GM21786 (cell line): Measurements from ENCODE around the gene TMEM106A.
"Not testable (repeated sequence)": the region's sequence is repeated elsewhere in the genome, so short reads cannot be mapped to it uniquely, and the experiment has no call there.

ENCODE experiments used
- ATAC-seq: cut with Tn5 transposase; IDR thresholded peaks from one replicate; pipeline ENCODE4 v1.9.1; 2021; ENCODE audit not compliant: unreplicated experiment

TMEM106A gene

GRCh38 chr17:43211480-43212402, at the start of gene TMEM106A:
TMEM106A (plus strand) TSS chr17:43211875; CDS start chr17:43213042, 1,167 bp downstream.
- peak; percentile 66 for ATAC-seq

DNA sequence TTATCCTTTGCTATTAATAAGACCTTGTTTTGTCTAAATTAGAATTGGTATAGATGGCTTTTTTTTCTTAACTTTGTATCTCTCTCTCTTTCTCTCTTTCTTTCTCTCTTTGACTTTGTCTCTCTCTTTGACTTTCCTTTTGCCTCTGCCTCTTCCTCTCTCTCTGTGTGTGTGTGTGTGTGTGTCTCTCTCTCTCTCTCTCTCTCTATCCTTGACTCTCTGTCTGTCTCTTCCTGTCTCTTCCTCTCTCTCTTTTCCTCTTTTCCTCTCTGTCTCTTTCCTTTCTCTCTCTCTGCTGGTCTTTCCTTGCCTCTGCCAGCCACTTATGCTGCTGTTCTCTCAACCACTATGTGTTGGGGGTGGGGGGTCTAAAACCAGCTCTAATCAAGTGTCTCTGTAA, 45.7 kb upstream of the TMEM106A start:
- not testable (repeated sequence) for ATAC-seq

DNA sequence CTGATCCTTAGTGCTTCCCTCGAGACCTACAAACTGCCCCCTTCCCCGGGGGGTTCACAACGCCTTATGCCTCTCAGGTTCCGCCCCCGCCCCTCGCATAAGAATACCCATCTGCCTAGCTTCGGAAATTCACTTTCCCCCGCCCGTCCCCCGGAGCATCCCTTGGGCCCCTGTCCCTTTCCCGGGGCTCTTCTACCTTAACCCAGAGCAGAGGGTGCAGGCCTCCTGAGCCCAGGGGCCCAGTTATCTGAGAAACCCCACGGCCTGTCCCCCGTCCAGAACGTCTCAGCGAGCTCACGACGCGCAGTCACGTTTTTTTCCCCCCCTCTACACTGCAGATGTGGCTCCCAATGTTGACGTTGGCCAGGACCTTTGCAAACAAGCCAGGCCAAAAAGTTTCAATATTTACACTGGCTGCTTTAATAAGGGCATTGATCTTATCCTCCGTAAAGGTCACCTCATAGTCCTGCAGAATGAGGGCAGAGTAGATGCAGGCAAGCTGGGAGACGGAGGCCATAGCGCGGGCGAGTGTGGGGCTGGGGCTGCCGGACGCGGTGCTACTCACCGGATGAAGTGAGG, 42.0 kb upstream of the TMEM106A start:
- peak; percentile 20 for ATAC-seq

DNA sequence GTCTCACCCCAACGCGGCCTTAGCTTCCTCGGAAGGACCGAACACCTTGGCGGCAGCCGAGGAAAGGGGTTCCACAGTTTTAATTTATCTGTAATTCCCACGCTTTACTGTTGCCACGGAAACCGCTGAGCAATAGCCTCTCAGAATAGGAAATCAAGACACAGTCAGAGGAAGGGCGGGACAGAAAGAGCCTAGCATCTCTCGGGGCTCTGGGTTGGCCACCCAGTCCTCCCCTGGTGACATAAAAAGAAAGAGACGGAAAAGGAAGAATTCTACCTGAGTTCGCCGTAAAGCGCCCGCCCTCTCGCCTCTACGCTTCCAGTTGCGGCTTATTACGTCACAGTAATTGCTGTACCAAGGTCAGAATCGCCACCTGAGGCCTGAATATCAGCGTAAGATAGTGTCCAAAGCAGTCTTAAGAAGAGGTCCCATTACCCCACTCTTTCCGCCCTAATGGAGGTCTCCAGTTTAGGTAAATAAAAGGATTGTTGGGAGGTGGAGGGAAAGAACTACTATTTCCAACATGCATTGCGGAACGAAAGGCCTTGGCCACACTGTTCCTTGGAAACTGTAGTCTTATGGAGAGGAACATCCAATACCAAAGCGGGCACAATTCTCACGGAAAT, 41.4 kb upstream of the TMEM106A start:
- ATAC-seq = peak; percentile 67

DNA sequence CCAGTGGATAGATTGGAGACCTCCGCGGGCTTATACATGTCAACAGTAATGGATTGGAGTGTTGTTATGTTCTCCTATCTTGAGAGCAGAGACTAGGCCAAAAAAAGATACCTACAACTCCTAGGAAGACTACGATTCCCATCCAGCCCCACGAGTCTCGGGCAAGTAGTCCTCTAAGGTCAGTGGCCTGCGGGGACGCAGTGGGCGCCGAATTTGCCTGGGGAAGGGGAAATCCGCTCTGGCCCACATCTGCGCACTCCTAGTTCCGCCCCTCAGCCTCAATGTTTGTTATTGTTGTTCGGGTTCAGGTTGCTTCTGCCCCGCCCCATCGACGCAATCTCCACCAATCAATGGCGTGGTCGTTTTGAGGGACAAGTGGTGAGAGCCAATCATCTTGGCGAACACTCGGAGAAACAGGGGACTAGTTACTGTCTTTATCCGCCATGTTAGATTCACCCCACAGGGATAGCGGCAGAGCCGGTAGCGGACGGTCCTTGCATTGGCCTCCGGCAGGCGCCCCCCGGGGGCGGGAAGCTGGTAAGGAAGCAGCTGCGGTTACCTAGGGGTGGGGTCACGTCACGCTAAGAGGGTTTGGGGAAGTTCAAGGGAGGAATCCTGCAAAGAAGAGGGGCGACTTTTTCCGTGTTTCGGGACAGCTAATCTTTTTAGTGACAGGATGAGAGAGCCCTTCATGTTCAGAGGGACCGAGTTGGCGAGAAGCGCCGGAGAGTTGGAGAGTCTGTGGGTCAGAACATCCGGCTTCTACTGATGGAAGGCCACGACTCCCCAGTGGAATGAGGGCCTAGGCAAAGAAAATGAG, 40.7 kb upstream of the TMEM106A start, which contains the start of gene NBR1:
NBR1 (plus strand) TSS at position 449 of the 820 bp plus-strand sequence. CDS start 4,586 bp downstream, outside the sequence.
- ATAC-seq = peak; percentile 71

- ATAC-seq = no peak
These were observed 39.8 kb upstream of the TMEM106A start for GRCh38 chr17:43171586-43172487.

- no peak for ATAC-seq
These were observed 36.2 kb upstream of the TMEM106A start for GRCh38 chr17:43175213-43176118.

DNA sequence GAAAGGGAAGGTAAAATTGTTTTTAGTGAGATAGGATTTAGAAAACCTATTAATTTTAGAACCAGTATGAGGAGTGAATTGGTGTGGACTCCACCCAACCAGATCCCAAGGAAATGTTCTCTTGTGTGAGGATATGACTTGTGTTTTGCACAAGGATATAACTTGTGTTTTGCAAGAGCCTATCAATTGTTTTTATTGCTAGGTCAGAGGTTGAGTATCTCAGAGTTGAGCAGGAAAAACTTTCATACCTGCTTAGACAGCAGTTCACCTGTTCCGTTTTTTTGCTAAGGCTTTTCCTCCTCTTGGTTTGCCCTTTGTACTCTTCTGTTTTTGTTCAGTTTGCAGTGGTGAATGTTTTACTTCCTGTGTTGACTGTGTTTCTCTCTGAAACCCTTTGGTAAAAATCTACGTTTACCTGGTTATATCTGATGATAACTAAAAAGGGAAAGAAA, 35.5 kb upstream of the TMEM106A start:
- no peak for ATAC-seq

DNA sequence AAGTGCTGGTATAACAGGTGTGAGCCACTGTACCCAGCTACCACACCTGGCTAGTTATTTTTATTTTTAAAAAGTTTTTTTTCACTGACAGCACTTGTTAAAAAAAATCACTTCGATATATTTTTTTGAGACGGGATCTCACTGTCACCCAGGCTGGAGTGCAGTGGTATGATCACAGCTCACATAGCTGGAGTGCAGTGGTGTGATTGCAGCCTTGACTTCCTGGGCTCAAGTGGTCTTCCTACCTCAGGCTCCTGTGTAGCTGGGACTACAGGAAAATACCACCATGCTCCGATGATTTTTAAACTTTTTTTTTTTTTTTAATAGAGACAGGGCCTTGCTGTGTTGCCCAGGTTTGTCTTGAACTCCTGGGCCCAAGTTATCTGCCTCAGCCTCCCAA, 27.8 kb upstream of the TMEM106A start:
- ATAC-seq = no peak

DNA sequence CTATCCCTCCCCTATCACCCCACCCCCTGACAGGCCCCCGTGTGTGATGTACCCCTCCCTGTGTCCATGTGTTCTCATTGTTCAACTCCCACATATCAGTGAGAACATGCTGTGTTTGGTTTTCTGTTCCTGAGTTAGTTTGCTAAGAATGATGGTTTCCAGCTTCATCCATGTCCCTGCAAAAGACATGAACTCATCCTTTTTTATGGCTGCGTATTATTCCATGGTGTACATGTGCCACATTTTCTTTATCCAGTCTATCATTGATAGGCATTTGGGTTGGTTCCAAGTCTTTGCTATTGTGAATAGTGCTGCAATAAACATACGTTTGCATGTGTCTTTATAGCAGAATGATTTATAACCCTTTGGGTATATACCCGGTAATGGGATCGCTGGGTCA, 25.0 kb upstream of the TMEM106A start:
- not testable (repeated sequence) for ATAC-seq

DNA sequence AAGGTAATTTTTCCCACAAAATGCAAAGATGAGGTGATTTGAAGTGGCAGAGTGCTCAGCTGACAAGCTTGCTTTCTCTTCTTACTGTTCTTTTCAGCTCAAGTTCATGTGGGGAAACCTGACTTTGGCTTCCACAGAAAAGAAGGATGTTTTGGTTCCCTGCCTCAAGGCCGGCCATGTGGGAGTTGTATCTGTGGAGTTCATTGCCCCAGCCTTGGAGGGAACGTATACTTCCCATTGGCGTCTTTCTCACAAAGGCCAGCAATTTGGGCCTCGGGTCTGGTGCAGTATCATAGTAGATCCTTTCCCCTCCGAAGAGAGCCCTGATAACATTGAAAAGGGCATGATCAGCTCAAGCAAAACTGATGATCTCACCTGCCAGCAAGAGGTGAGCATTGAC, 18.4 kb upstream of the TMEM106A start:
- ATAC-seq = no peak

DNA sequence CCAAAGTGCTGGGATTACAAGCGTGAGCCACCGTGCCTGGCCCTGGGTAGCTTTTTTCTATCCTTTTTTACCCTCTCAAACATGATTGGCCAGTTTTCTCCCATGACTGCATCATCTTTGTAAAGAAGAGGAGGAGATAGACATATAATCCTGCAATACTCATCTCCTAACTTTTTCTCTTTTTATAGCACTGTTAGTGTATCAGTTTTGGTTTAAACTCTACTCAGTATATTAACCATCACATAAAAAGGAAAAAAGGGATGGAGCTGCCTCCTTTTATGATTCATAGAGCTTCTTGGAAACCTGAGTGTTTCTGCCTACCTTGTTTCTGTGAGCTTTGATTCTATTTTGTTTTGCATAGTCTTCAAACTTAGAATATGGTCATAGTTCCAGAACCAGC, 12.0 kb upstream of the TMEM106A start:
- ATAC-seq = no peak

DNA sequence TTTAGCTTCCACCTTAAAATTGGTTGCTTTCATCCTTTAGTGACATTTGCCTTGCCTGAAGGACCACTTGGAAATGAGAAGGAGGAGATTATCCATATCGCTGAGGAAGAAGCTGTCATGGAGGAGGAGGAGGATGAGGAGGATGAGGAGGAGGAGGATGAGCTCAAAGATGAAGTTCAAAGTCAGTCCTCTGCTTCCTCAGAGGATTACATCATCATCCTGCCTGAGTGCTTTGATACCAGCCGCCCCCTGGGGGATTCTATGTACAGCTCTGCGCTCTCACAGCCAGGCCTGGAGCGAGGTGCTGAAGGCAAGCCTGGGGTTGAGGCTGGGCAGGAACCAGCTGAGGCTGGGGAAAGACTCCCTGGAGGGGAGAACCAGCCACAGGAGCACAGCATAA, 11.5 kb upstream of the TMEM106A start:
- no peak for ATAC-seq

- not testable (repeated sequence) for ATAC-seq
These were observed 8.7 kb upstream of the TMEM106A start for GRCh38 chr17:43203013-43203412.

DNA sequence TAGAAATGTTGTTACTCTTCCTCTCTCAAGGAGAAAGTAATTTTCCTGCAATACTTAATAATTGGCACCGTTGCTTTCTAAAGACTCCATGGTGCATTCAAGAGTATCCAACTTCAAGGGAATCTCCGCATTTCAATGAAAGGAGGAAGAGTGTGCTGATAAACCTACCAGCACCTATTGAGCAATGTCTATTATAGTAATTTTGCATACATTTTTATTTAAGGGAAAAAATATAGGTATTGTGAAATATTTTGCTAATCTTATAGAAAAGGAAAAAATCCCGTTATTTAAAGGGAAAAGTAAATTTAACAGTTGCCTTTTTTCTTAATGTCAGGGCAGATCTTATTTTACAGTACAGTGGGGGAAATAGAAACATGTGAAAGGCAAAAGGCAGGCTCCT, 1.1 kb upstream of the TMEM106A start:
- no peak for ATAC-seq

DNA sequence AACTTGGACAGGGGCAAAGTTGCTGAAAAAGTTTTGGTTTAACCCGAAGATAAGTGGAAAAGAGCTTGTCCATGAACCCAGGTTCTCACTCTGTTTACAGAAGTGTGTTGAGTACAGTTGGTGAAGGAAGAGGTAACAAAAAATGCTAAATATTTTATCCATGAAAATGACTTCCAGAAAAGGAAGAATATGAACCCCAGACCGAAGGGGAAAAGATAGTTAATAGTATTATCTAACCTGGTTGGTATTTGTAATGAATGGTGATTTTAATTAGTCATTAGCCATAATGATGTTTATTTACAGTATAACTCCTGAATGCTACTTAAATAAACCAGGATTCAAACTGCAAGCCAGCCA, 574 bp upstream of the TMEM106A start:
- ATAC-seq = no peak

- no peak for ATAC-seq
These were observed 1.2 kb downstream of the TMEM106A start for GRCh38 chr17:43212641-43213490.

- ATAC-seq = no peak
These were observed 1.9 kb downstream of the TMEM106A start for GRCh38 chr17:43213545-43213944.
